K562 (cell line): ENCODE results near the gene TTBK1. TPM values are rescaled to one million over a fixed set of nuclear protein-coding genes. Genes with fewer than 3 reads are reported as not detected.

Source experiments
- ATAC-seq: fragments of 200-7000 bp; cut with Tn5 transposase; 3 replicates; pipeline ENCODE4 v1.9.1; 2020; ENCODE audit warnings: moderate library complexity
- BruUV-seq: library from RNA; stranded (reverse); fragments of 400-500 nt; replicated peaks from 2 replicates; lab custom pipeline; 2021; lab: Mats Ljungman, UMichigan
- CTCF ChIA-PET: fragments of 300-600 bp; formaldehyde crosslinking; extraction: SDS; loops from one replicate; lab custom pipeline; 2021; ENCODE audit warnings: low intra/inter-chr PET ratio; lab: Yijun Ruan, JAX
- POLR2A ChIA-PET: fragments of 300-600, 350-650 bp; sonication (Branson Sonifier 250); formaldehyde crosslinking; extraction: SDS; loops from one replicate; lab custom pipeline; 2021; ENCODE audit warnings: antibody characterized with exemption, inconsistent platforms; lab: Yijun Ruan, JAX
- DNase-seq, 4 experiments: peaks; one replicate each; pipeline versions ENCODE4 v3.0.0 to v3.0.0-alpha.2; 2011 to 2018; ENCODE audit warnings: low spot score in 3 of 4, mixed read lengths in 3 of 4; ENCODE audit errors: extremely low read depth in 1 of 4
- FAIRE-seq: peaks from 2 replicates; lab custom pipeline; 2011; peaks lifted over from hg19 to GRCh38; lab: Jason Lieb, UNC
- H2AFZ ChIP-seq: 2 replicates; pipeline ENCODE4 v1.6.0; 2011; ENCODE audit warnings: low read depth, low read length, control low read depth, inconsistent platforms
- H3K27ac ChIP-seq: fragments of 200-600 bp; 3 replicates; pipeline ENCODE4 v1.8.0; 2011; ENCODE audit warnings: low read depth, mild to moderate bottlenecking, control low read depth, inconsistent platforms, low read length, moderate library complexity, mixed read lengths; ENCODE audit errors: extremely low read depth
- H3K27me3 ChIP-seq, 2 experiments: fragments of 300-600 bp in 1 of 2; 2 replicates in 1 of 2; 3 replicates in 1 of 2; pipeline versions ENCODE4 v1.6.0 to v1.8.0; 2011; ENCODE audit warnings: inconsistent platforms in 2 of 2, low read length in 2 of 2, mild to moderate bottlenecking in 1 of 2, mixed read lengths in 1 of 2, moderate library complexity in 1 of 2; ENCODE audit not compliant: control insufficient read depth in 2 of 2, insufficient read depth in 2 of 2
- H3K36me3 ChIP-seq: fragments of 300-600 bp; 3 replicates; pipeline ENCODE4 v1.8.0; 2011; ENCODE audit warnings: mild to moderate bottlenecking, low read length, inconsistent platforms; ENCODE audit not compliant: control insufficient read depth, insufficient read depth
- H3K4me1 ChIP-seq, 2 experiments: fragments of 200-600 bp in 1 of 2; replicated peaks in 1 of 2; 2 replicates in 1 of 2; 3 replicates in 1 of 2; pipeline versions ENCODE4 v1.5.1 to v1.8.0; 2011; ENCODE audit warnings: inconsistent platforms in 2 of 2, low read length in 2 of 2, mild to moderate bottlenecking in 1 of 2, mixed read lengths in 1 of 2, moderate library complexity in 1 of 2; ENCODE audit not compliant: control insufficient read depth in 2 of 2, insufficient read depth in 2 of 2
- H3K4me2 ChIP-seq: 2 replicates; pipeline ENCODE4 v1.6.1; 2011; ENCODE audit warnings: low read length, control low read depth, inconsistent platforms, mixed read lengths; ENCODE audit not compliant: insufficient read depth
- H3K4me3 ChIP-seq: fragments of 200-600 bp; sonication (generic), shearing (Covaris generic); 2 replicates; pipeline ENCODE4 v1.5.1; 2016; ENCODE audit warnings: control low read depth, inconsistent platforms
- H3K79me2 ChIP-seq: fragments of 200-600 bp; 3 replicates; pipeline ENCODE4 v1.8.0; 2011; ENCODE audit warnings: low read length, inconsistent platforms; ENCODE audit not compliant: control insufficient read depth, insufficient read depth
- H3K9ac ChIP-seq, 2 experiments: 2 replicates each; pipeline versions ENCODE4 v1.6.0 to v1.6.1; 2011; ENCODE audit warnings: low read depth in 2 of 2, low read length in 2 of 2, control low read depth in 1 of 2, inconsistent platforms in 1 of 2, mild to moderate bottlenecking in 1 of 2, mixed read lengths in 1 of 2; ENCODE audit not compliant: insufficient read depth in 1 of 2
- H3K9me1 ChIP-seq: one replicate; pipeline ENCODE4 v1.6.0; 2011; ENCODE audit warnings: inconsistent platforms, mild to moderate bottlenecking, low read length, moderate library complexity; ENCODE audit not compliant: control insufficient read depth, insufficient read depth
- H3K9me3 ChIP-seq: replicated peaks from 2 replicates; pipeline ENCODE4 v1.5.1; 2011; ENCODE audit warnings: low read depth, low read length, inconsistent platforms; ENCODE audit not compliant: control insufficient read depth, insufficient read depth
- H4K20me1 ChIP-seq: replicated peaks from 2 replicates; pipeline ENCODE4 v1.6.1; 2011; ENCODE audit warnings: low read length, inconsistent platforms, mixed read lengths; ENCODE audit not compliant: control insufficient read depth, insufficient read depth
- CEBPZ ChIP-seq: fragments of 150-350 bp; IDR thresholded peaks from 2 replicates; pipeline ENCODE4 v1.6.1; 2014; ENCODE audit warnings: low read depth, mild to moderate bottlenecking, low read length, borderline replicate concordance
- FOXP1 ChIP-seq: sonication (generic); formaldehyde crosslinking; IDR thresholded peaks from 2 replicates; pipeline ENCODE4 v1.8.0; 2022; ENCODE audit warnings: mild to moderate bottlenecking, missing genetic modification reagents
- NBN ChIP-seq: fragments of 450-650 bp; IDR thresholded peaks from 2 replicates; pipeline ENCODE4 v1.6.1; 2016; ENCODE audit warnings: low read depth, mild to moderate bottlenecking
- ZNF24 ChIP-seq: fragments of 450-650 bp; IDR thresholded peaks from 2 replicates; pipeline ENCODE4 v1.6.1; 2016
- WGBS: fragments of 100-300 bp; shearing (Covaris generic); methylation state at CpG from one replicate; pipeline ENCODE4 v1.1.6; 2016; ENCODE audit warnings: low coverage, mixed read lengths; ENCODE audit not compliant: insufficient coverage; ENCODE audit errors: missing lambda C conversion rate; 5-methylcytosine and 5-hydroxymethylcytosine counted together
- in situ Hi-C: fragments of 300-500 bp; cut with MboI; formaldehyde crosslinking; loops from 4 replicates; pipeline ENCODE4 v1.15.0; 2018; ENCODE audit warnings: inconsistent platforms, mixed read lengths
- intact Hi-C: fragments of 100-400 bp; cut with micrococcal nuclease; formaldehyde crosslinking; loops from 2 replicates; pipeline ENCODE4 v1.14.2; 2022
- polyA plus RNA-seq, 8 experiments: library from polyadenylated mRNA; depleted of rRNA in 4 of 8; stranded (reverse) in 5 of 8; unstranded in 3 of 8; fragments of >200 nt; fragmentation: Nextera tagmentation in 2 of 8; fragmentation: Illumina TruSeq in 1 of 8; extraction: Ambion mirVana in 2 of 8; extraction: Trizol in 1 of 8; gene quantifications; 2 replicates each; pipeline versions ENCODE4 v1.2.1 to v1.2.3, GENCODE V29; 2011 to 2014; ENCODE audit warnings: inconsistent platforms in 1 of 8, missing spikeins in 1 of 8
- total RNA-seq, 7 experiments: library from RNA; depleted of rRNA in 6 of 7; stranded (reverse); fragments of >200 nt in 6 of 7; fragmentation: Illumina TruSeq in 2 of 7; extraction: Trizol in 2 of 7; gene quantifications; 2 replicates each; pipeline versions ENCODE4 v1.2.1 to v1.2.3, GENCODE V29; 2011 to 2021; ENCODE audit warnings: low replicate concordance in 1 of 7
- TF ChIP-seq, protein P1 (sequence below): sonication (generic); formaldehyde crosslinking; IDR thresholded peaks from 2 replicates; pipeline ENCODE4 v1.9.0; 2022; ENCODE audit warnings: mild to moderate bottlenecking, missing genetic modification reagents

TTBK1 gene
- total and polyA plus RNA-seq, 9 of the 15 experiments (the other 6 are each of a cell fraction or from before 2014, with no cell fraction given), result not detected

DNA sequence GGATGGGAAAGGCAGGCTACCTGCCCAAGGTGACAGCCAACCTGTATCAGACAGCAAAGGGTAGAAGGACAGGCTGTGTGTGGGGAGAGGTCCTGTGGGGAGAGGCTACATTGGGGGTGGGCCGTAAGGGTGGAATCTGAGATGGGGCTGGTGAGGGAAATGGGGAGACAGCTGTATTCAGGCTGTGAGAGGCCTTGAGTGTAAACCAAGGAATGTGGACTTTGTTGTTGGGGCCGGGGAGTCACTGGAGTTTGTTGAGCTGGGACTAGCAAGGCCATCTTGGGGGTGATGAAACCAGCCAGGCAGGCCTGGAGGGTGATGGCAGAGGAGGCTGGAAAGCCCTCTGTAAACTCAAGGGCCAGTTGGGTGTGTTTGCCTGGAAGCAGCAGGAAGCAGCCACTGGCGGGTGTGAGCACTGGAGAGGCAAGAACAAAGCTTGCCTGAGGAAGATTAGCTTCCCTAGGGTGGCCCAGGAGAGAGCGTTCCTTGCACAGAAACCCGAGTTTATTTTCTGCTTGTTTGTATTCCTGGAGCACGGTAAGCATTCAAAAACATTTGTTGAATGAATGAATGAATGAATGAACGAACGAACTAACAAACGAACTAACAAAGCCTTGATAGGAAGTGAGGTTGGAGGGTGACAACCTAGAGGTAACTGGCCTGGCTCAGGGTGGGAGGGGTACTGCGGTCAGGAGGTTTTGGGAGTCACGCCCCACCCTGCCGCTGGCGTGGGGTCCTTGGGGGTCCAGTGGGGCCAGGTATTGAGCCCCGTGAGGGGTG, 18.9 kb downstream of the TTBK1 start:
- POLR2A ChIA-PET, result interaction anchor here (0.6 to 1.6 kb wide), 4 partner anchors 10 to 278 kb away, joined by 3 to 4 read pairs (median 4); partner anchors contain the start of genes DLK2 and PPP2R5D
- WGBS, result 40% methylated on average over 14 of the region's 14 CpGs
- intact Hi-C loops, result loop anchor here (5.0 to 10.0 kb wide), 3 partner anchors 135 to 813 kb away; no protein-coding TSS in a partner anchor

More for the DNA sequence above, 18.9 kb downstream of the TTBK1 start:
- Histone ChIP-seq H4K20me1 (peaks cover 4% of the 10 kb centered on the region; the same call in 1 of the 2 replicates), H3K4me3 (no peak overlapping the region), H3K36me3 (no peaks in the 10 kb centered on the region), H3K27me3 (peaks cover 11 to 28% of the 10 kb centered on the region in 2 experiments), H3K9ac (peak overlapping the region in 1 of 2 experiments; percentile 56; a peak in 1 of 4 replicates), H3K9me1 (no peaks in the 10 kb centered on the region), H3K4me1 (peaks cover 3 to 27% of the 10 kb centered on the region in 2 experiments; a peak in 4 of 5 replicates), H2AFZ (no peak overlapping the region), H3K79me2 (no peaks in the 10 kb centered on the region), H3K27ac (no peak overlapping the region), H3K4me2 (no peak overlapping the region), H3K9me3 (no peaks in the 10 kb centered on the region)
- FAIRE-seq (no peak), ATAC-seq (no peak), DNase-seq (no peak)
- in situ Hi-C loops, result loop anchor here (5.0 kb wide), 1 partner anchor 230 kb away; no protein-coding TSS in a partner anchor
- BruUV-seq, result no TSS peak
- CTCF ChIA-PET, result interaction anchor here (0.7 to 1.7 kb wide), 2 partner anchors 88 to 244 kb away, joined by 3 to 4 read pairs; no protein-coding TSS in a partner anchor
- no peak for TF ChIP-seq CEBPZ
- no peak for TF ChIP-seq NBN
- no peak for TF ChIP-seq FOXP1
- TF ChIP-seq, protein P1, sequence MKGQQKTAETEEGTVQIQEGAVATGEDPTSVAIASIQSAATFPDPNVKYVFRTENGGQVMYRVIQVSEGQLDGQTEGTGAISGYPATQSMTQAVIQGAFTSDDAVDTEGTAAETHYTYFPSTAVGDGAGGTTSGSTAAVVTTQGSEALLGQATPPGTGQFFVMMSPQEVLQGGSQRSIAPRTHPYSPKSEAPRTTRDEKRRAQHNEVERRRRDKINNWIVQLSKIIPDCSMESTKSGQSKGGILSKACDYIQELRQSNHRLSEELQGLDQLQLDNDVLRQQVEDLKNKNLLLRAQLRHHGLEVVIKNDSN (CRISPR knock-in tag), result 0 out of 2 replicates have a peak, but pooled peaks have one; percentile 12
- TF ChIP-seq ZNF24, result peak; percentile 92
